Neural progenitor cell (in vitro differentiated cells): ENCODE results near the gene SLC16A2.

Experiments
- CTCF ChIP-seq: fragments of 200-600 bp; sonication (generic); IDR thresholded peaks from 2 replicates; pipeline ENCODE4 v1.5.1; 2017; ENCODE audit warnings: antibody characterized with exemption, mild to moderate bottlenecking
- EZH2 ChIP-seq: fragments of 200-600 bp; sonication (generic); IDR thresholded peaks from 2 replicates; pipeline ENCODE4 v1.6.1; 2017; ENCODE audit warnings: antibody characterized with exemption, mild to moderate bottlenecking, moderate library complexity
- EZH2phosphoT487 ChIP-seq: fragments of 200-600 bp; sonication (generic); IDR thresholded peaks from 2 replicates; pipeline ENCODE4 v1.6.1; 2017; ENCODE audit warnings: antibody characterized with exemption

DNA sequence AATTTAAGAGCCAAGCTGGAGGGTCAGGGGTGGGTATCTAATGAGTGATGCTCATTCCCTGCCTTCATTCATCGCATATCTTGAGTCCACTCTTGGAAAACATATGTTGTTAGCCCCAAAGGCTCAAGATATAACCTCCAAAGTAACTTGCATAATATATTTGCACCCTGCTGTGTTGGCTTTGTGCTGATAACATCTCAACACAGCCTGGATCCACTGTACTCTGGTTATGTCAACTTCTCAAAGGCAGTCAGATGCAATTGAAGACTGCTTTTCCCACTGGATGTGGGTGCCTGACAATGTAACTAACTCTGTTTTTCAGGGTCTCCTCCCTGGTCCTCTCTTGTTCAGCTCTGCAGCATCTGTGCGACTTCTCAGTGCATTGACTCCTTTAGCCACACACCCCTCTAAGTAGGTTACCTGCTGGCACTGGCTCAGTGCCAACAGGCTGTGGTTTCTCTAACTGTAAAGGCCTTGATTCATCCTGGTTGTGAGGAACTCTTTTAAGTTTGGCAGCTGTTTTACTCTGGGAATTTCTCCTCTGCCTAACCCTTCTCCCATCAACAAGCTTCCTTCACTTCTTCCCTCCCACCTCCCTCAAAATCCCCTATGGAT, 28.1 kb downstream of the SLC16A2 start:
- no peak for TF ChIP-seq CTCF
- TF ChIP-seq EZH2, result no peak
- TF ChIP-seq EZH2phosphoT487, result no peak
